Left forelimb (tissue), 1 donor: Measurements from ENCODE around the gene AGO1.

ENCODE experiments used
- DNase-seq: peaks from one replicate; pipeline ENCODE4 v3.0.0-alpha.2; 2018; ENCODE audit warnings: low spot score

Gene AGO1

DNA sequence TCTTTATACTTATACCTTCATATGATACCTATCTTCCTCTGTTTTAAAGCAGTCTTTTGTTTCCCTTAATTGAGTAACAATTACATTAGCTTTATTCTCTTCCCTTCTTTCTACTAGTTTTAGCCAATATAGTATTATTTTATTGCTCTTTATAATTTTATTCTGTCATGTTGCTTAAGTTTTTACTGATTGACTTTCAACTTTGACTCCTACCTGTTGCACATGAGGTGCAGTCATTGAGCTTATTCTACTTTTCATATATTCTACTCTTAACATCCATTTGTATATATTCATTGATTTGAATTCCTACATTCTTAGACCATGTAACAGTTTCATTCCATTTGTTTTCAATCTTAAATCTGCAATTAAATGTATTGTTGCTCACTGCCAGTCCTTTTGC is 97.1 kb downstream of the AGO1 start:
- no peak for DNase-seq
